SK-N-DZ (cell line): ENCODE results near the gene ZNF208.
"Not testable (repeated sequence)": the region's sequence is repeated elsewhere in the genome, so short reads cannot be mapped to it uniquely, and the experiment has no call there.

Experiments used
- DNase-seq: peaks from one replicate; pipeline ENCODE4 v3.0.0-alpha.2; 2015; ENCODE audit warnings: low spot score

Gene ZNF208

GRCh38 chr19:21884786-21885185 lies 126.0 kb downstream of the ZNF208 start:
- not testable (repeated sequence) for DNase-seq

GRCh38 chr19:21883516-21883915 lies 127.2 kb downstream of the ZNF208 start:
- no peak for DNase-seq
